ENCODE data around the gene GAPDHS. TPM values are rescaled to one million over a fixed set of nuclear protein-coding genes. Genes with fewer than 3 reads are reported as not detected.
A peak's percentile ranks its signal among the peaks of the same experiment; 100 is the strongest.

The GAPDHS gene
- total and polyA plus RNA-seq, 2 of the 13 experiments (the other 11 are each of a cell fraction or from before 2014, with no cell fraction given) = not detected

GRCh38 chr19:35507561-35507960 is 25.7 kb upstream of the GAPDHS start:
- no peak for ATAC-seq

GRCh38 chr19:35508129-35508528 is 25.1 kb upstream of the GAPDHS start:
- ChIA-PET CTCF (ENCODE audit: low intra/inter-chr PET ratio, low total read pairs) (no interaction called here), POLR2A (interaction anchor here (1.1 to 1.6 kb wide), 3 partner anchors 11 to 40 kb away, joined by 3 read pairs; no protein-coding TSS in a partner anchor)
- peaks cover 1 to 18% of the 10 kb centered on the region in 2 experiments; a peak in 2 of 5 replicates for H3K27me3 ChIP-seq (ENCODE audit: control insufficient read depth in 1 of 2, insufficient read depth in 2 of 2, low read length in 2 of 2)
- H3K36me3 ChIP-seq (replicated peaks in 1 of 2; ENCODE audit: control insufficient read depth in 1 of 2, insufficient read depth in 2 of 2, low read length in 2 of 2) = peaks cover 3 to 5% of the 10 kb centered on the region in 2 experiments; a peak in 3 of 5 replicates
- FAIRE-seq = no peak
- BruUV-seq (replicated peaks) = no TSS peak
- H3K4me2 ChIP-seq (ENCODE audit: low read depth, low read length) = peak overlapping the region; percentile 93; the same call in 1 of the 2 replicates
- no peak overlapping the region for H2AFZ ChIP-seq (ENCODE audit: low read length)
- intact Hi-C loops (cut with micrococcal nuclease; ENCODE audit: unreplicated experiment) = no loop called here
- in situ Hi-C loops (cut with HindIII; ENCODE audit: extremely low pct_ligation_motif_present, low pct_unique_long_range_greater_than_20kb) = no loop called here
- no peak overlapping the region for H3K27ac ChIP-seq (ENCODE audit: extremely low read length, insufficient read depth, low read length)
- no peak for ATAC-seq
- peaks cover 39% of the 10 kb centered on the region for H3K4me1 ChIP-seq (ENCODE audit: insufficient read depth, low read length)
- H3K4me3 ChIP-seq (replicated peaks in 1 of 3; ENCODE audit: insufficient read depth in 1 of 3, low read depth in 2 of 3, low read length in 3 of 3) = no peak overlapping the region
- H4K20me1 ChIP-seq (ENCODE audit: insufficient read depth, low read length) = no peaks in the 10 kb centered on the region
- DNase-seq (ENCODE audit: low spot score) = no peak
- H3K79me2 ChIP-seq (ENCODE audit: insufficient read depth, low read length) = no peaks in the 10 kb centered on the region
- TF ChIP-seq ZNF414 (CRISPR knock-in tag; IDR thresholded peaks at IDR 0.05) = no peak
- no peak for TF ChIP-seq SNAPC5 (CRISPR knock-in tag; IDR thresholded peaks at IDR 0.05; ENCODE audit: borderline replicate concordance)
- no peak for TF ChIP-seq ARNT2 (CRISPR knock-in tag; IDR thresholded peaks at IDR 0.05; ENCODE audit: low read depth)
- TF ChIP-seq ZC3H4 (CRISPR knock-in tag; IDR thresholded peaks at IDR 0.05; ENCODE audit: borderline replicate concordance) = no peak
- TF ChIP-seq ZBED4 (CRISPR knock-in tag; IDR thresholded peaks at IDR 0.05; ENCODE audit: borderline replicate concordance) = no peak
- TF ChIP-seq USF2 (IDR thresholded peaks at IDR 0.05; ENCODE audit: low read depth, low read length) = no peak
- no peak for TF ChIP-seq USF2 (CRISPR knock-in tag; IDR thresholded peaks at IDR 0.05; ENCODE audit: borderline replicate concordance)
- TF ChIP-seq TSC22D2 (CRISPR knock-in tag; IDR thresholded peaks at IDR 0.05; ENCODE audit: borderline replicate concordance) = no peak
- no peak overlapping the region for H3K9ac ChIP-seq (ENCODE audit: insufficient read depth, low read depth, low read length)
- H3K9me3 ChIP-seq (ENCODE audit: low read length) = no peaks in the 10 kb centered on the region
- WGBS (ENCODE audit: low lambda C conversion rate) = 93% methylated on average over 3 of the region's 3 CpGs

More at GRCh38 chr19:35507561-35507960, 25.7 kb upstream of the GAPDHS start:
- WGBS (ENCODE audit: low lambda C conversion rate) = 95% methylated on average over 11 of the region's 11 CpGs
- CTCF ChIA-PET (ENCODE audit: low intra/inter-chr PET ratio, low total read pairs) = no interaction called here
- intact Hi-C loops (cut with micrococcal nuclease; ENCODE audit: unreplicated experiment) = no loop called here
- TF ChIP-seq ZMYM4 (CRISPR knock-in tag; IDR thresholded peaks at IDR 0.05) (no peak), EED (CRISPR knock-in tag; IDR thresholded peaks at IDR 0.05) (no peak), HNRNPL (IDR thresholded peaks at IDR 0.05; ENCODE audit: low read depth, low read length) (no peak)
- Histone ChIP-seq H3K4me3 (replicated peaks in 1 of 3; ENCODE audit: insufficient read depth in 1 of 3, low read depth in 2 of 3, low read length in 3 of 3) (no peak overlapping the region), H3K4me2 (ENCODE audit: low read depth, low read length) (no peak overlapping the region), H3K9me3 (ENCODE audit: low read length) (no peaks in the 10 kb centered on the region), H3K27me3 (ENCODE audit: control insufficient read depth in 1 of 2, insufficient read depth in 2 of 2, low read length in 2 of 2) (peaks cover 1 to 12% of the 10 kb centered on the region in 2 experiments; a peak in 2 of 5 replicates), H4K20me1 (ENCODE audit: insufficient read depth, low read length) (no peaks in the 10 kb centered on the region), H3K36me3 (replicated peaks in 1 of 2; ENCODE audit: control insufficient read depth in 1 of 2, insufficient read depth in 2 of 2, low read length in 2 of 2) (peaks cover 3 to 5% of the 10 kb centered on the region in 2 experiments; a peak in 3 of 5 replicates), H3K79me2 (ENCODE audit: insufficient read depth, low read length) (no peaks in the 10 kb centered on the region), H3K27ac (ENCODE audit: extremely low read length, insufficient read depth, low read length) (no peak overlapping the region), H3K4me1 (ENCODE audit: insufficient read depth, low read length) (peaks cover 37% of the 10 kb centered on the region), H2AFZ (ENCODE audit: low read length) (no peak overlapping the region), H3K9ac (ENCODE audit: insufficient read depth, low read depth, low read length) (no peak overlapping the region)
- POLR2A ChIA-PET = interaction anchor here (1.1 to 1.6 kb wide), 3 partner anchors 10 to 40 kb away, joined by 3 read pairs; no protein-coding TSS in a partner anchor
- DNase-seq (ENCODE audit: low spot score) (no peak), FAIRE-seq (no peak)
- no TSS peak for BruUV-seq (replicated peaks)
- in situ Hi-C loops (cut with HindIII; ENCODE audit: extremely low pct_ligation_motif_present, low pct_unique_long_range_greater_than_20kb) = no loop called here
